SHP77 (cell line): ENCODE data around the gene ARHGAP44.

Experiments
- DNase-seq, 2 experiments: peaks; one replicate each; lab custom pipeline; 2025; lab: John Stamatoyannopoulos, UW

The ARHGAP44 gene

DNA sequence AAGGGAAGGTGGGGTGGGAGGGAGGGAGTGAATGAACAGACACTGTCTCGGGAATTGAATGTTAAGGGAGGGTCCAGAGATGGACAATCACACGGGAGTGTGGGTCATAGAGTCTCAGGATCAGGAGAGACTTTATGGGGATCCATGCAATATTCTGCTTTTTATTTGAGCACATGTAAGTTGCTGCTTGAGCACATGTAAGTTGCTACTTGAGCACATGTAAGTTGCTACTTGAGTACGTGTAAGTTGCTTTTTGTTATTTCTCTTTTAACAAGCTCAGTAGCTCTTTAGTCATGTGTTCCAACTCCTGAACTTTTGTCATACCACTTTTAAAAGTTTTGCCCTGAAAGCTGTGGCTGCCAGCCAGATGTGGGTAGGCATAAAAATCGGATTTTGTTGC lies 110.3 kb downstream of the ARHGAP44 start:
- no peak for DNase-seq

DNA sequence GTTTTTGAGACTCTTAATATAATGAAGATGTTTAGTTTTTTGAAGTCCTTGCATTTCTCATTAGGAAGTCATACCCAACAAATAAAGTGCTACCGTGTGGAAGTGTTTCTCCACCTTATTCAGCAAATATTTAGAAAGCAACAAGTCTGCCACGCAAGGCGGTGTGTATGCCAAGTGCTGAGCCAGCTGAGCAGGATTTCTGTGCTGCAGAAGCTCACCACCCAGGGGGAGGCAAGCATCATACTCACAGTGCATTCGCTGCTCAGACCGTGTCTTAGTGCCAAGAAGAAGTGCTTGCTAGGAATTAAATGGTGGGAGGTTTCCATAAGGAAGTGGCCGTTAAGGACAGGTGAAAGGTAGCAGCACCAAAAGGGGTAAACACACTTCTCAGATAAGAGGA lies 111.2 kb downstream of the ARHGAP44 start:
- DNase-seq = no peak

DNA sequence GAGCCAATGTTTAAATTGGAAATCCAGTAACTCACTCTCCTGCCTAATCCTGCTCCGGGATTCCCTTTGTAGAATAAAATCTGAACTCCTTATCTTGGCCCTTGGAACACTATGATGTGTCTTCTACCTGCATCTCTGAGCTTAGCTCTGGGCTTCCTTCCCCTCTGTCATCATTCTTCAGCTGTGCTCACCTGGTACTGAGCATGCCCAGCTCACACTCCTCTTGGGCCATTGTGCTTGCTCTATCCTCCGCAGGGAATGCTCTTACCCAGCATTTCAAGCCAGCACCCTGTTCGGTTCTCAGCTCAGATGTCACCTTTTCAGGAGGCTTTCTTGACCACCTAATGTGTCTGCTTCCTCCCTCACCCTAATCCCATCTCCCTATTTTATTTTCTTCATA lies 112.7 kb downstream of the ARHGAP44 start:
- DNase-seq = no peak

DNA sequence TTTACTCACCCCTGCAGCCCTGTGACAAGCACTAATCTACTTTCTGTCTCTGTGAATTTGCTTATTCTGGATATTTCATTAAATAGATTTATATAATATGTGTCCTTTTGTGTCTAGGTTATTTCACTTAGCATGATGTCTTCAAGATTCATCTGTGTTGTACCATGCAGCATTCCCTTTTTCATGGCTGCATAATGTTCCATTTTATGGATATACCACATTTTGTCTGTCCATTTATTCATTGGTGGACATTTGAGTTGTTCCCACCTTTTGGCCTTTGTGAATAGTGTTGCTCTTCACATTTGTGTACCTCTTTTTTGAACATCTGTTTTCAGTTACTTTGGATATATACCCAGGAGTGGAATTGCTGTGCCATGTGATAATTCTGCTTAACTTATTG lies 118.2 kb downstream of the ARHGAP44 start:
- no peak for DNase-seq

- no peak for DNase-seq
Measured at GRCh38 chr17:12909046-12909445, 119.7 kb downstream of the ARHGAP44 start.

DNA sequence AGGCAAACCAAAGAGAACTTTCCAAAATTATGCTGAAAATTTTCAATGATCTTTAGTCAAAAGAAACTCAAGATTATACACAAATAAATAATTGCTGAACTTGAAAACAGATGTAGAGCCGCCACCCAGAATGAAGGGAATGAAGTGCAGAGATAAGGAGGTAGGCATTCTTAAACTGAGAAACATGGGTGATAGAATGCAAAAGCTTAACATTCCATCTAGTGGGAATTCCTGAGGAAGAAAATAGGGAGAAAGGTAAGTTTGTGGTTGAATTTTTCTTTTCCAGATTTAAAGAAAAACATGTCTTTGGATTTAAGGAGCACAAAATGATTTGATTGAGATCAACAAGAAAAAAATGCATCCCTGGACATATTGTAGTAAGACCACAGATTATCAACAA lies 120.2 kb downstream of the ARHGAP44 start:
- no peak for DNase-seq

- DNase-seq = no peak
Measured at GRCh38 chr17:12911239-12911638, 121.9 kb downstream of the ARHGAP44 start.

- DNase-seq = no peak
Measured at GRCh38 chr17:12917399-12917798, 128.1 kb downstream of the ARHGAP44 start.

GRCh38 chr17:12918142-12918541 lies 128.8 kb downstream of the ARHGAP44 start:
- DNase-seq = no peak

DNA sequence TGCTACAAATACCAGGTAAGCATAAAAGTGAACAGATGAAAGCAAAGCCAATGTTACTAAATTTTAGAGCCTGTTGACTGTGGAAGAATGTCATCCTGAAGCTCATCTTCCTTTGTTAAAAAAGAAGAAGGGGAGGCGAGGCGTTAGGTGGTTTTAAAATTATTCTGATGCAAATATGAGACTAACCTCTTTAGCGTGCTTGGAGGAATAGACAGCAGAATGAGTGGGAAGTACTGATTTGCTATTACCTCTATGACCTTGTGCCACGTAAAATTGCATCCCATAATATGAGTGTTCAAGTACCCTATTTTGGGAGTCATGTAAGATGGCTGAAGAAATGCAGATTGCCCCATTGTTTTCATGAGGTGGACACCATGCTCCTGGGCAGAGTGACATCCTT lies 132.8 kb downstream of the ARHGAP44 start:
- no peak for DNase-seq

GRCh38 chr17:12924614-12925013 lies 135.3 kb downstream of the ARHGAP44 start:
- no peak for DNase-seq

DNA sequence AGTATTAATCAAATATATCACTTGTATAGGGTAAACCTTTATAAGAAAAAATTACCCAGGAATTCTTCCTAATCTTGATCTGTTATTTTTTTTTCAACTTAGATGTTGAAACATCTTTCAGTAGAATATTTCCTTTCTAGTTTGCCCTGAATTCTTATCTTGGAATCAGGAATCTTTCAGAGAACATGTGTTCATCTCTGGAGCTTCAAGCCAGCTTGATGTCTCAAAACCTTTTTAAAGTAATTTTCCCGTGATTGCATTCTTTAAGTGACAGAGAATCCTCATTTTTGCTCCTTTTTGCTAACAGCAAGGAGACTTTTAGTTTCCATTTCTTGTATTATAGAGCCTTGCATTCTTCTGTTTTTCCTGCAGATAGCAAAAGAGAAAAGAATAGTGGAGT lies 137.7 kb downstream of the ARHGAP44 start:
- DNase-seq = no peak

DNA sequence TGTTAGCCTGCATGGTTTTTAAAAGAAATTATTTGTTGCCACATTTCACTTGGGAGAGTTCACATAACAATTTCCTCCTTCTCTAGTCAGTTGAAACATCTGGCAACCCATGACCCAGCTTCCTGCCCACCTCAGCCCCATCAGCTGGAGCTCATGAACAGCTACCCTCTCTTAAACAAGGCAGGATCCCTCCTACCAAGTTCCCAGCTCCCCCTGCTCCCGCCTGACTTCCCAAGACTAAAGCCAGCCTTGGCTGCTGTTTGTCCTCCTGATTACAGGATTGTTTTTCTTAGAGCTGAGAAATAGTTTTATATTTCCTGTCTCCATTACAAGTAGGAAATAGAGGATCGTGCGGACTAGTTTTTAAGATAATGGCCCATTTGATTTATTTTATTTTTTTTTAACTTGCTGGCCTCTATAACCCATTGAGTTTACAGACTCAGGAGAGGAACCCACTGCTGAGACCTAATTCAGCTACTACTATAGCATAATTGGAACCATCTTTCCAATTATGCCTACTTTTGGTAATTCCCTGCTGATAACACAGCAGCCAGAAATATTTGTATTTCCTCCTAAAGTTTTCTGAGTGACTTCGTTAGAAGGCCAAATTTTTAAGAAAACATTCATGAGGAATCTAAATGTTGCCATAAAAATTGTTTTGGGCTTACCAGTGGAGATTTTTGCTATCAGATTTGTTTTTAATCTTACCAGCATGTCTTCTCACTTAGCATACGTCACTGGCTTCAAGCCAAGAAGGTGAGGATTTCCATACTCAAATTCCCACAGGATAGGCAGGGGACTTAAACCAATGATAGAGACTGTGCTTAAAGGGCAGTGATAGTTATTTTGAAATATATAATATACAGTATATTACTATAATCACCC lies 138.5 kb downstream of the ARHGAP44 start:
- DNase-seq = no peak

GRCh38 chr17:12928736-12929135 lies 139.4 kb downstream of the ARHGAP44 start:
- peak; percentile 5 to 21 for DNase-seq

- DNase-seq = no peak
Measured at GRCh38 chr17:12936501-12936900, 147.2 kb downstream of the ARHGAP44 start.

GRCh38 chr17:12940699-12941098 lies 151.4 kb downstream of the ARHGAP44 start:
- DNase-seq = no peak

GRCh38 chr17:12947047-12947446 lies 157.7 kb downstream of the ARHGAP44 start:
- DNase-seq = no peak

DNA sequence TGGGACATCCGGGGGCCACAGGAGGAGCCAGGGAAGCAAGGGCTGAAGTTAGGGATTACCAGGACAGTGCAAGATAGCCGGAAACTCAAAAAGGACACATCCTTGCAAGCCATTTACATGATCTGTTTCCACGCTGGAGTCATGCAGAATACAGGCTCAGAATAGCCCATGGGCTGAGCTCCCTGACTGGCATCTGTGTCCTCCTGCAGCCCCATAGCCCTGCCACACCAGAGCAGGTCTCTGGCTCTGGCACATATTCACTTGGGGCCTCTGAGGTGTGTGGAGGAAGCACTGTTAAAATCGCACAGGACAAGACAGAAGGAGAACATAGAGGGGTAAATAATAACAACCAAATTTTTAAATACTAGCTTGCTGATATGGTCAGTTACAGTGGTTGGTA lies 162.7 kb downstream of the ARHGAP44 start:
- no peak for DNase-seq

GRCh38 chr17:12953156-12953555 lies 163.9 kb downstream of the ARHGAP44 start:
- DNase-seq = no peak

DNA sequence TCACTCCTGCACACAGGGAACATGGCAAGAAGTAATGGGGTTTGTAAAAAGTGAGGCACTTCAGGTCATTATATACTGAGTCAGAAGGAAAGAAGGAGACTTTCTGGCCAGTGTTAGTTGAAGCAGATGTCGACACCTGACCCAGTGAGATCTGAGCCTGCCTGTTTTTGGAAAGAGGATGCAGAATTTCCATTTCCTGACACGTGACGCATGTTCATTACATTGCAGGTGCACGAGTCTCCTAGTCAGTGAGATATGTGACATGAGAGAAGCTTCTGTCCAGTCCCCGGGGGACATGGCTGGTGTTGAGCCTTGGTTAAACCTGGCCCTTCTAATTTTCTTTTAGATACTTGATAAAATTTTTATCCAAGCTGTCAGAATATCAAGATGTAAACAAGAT lies 166.2 kb downstream of the ARHGAP44 start:
- DNase-seq = no peak

DNA sequence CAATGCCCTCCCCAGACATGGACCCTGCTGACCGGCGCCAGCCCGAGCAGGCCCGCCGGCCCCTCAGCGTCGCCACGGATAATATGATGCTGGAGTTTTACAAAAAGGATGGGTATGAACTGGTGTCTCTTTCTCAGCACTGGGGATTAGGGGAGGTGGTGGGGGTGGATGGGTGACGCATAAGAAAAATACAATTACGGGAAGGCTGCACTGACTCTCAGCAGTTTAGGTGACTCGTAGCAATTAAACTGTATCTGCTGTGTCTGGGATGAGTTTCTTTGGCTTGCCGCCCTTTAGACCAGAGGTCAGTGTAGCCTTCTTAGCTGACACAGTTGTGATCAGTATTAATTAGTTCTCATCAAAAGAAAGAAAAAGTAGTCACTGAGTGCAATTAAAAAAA lies 169.5 kb downstream of the ARHGAP44 start:
- no peak for DNase-seq

DNA sequence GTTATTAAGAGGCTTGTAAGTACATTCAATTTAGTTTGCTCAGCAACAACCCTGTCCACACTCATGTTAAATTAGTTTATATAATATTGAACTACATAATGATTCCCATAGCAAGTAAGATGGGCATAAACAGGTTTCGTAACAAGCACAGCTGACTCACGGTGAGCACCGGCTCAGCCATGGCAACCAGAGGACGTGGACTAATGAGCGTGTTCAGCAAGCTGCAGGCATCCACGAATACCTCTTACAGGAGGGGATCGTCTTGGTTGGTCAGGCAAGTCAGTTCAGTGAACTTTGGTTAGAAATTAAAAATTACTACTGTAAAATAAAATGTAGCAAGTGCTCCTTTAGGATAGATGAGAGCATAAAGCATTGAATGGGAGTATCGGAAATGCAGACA lies 170.1 kb downstream of the ARHGAP44 start:
- no peak for DNase-seq

DNA sequence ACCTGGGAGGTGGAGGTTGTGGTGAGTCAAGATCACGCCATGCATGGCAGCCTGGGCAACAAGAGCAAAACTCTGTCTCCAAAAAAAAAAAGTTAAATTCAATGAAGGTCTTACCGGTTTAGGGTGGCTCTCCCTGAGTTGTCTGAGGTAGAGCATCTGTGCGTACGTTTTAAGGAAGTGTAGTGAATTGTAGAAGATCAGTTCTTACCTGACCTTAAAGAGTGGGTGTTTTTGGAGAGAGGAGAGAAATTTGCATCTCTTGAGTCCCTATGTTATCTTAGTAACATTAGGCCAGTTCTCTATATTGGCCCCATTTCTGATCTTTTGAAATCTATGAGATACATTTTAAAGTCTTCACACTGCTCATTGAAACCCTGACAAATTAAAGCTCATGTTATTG lies 172.4 kb downstream of the ARHGAP44 start:
- DNase-seq = no peak

GRCh38 chr17:12963505-12963904 lies 174.2 kb downstream of the ARHGAP44 start:
- DNase-seq = no peak
